ENCODE results near the gene IL17REL.

The IL17REL gene

GRCh38 chr22:50022171-50022819 lies 9.7 kb upstream of the IL17REL start:
- no peak for DNase-seq

- no peak for DNase-seq
These were observed 8.0 kb upstream of the IL17REL start for GRCh38 chr22:50020606-50021005.

GRCh38 chr22:50019316-50019715 lies 6.8 kb upstream of the IL17REL start:
- DNase-seq, result no peak

- DNase-seq, result no peak
These were observed 6.2 kb upstream of the IL17REL start for GRCh38 chr22:50018608-50019285.

GRCh38 chr22:50017701-50018224 lies 5.2 kb upstream of the IL17REL start:
- DNase-seq, result no peak

- DNase-seq, result no peak
These were observed 4.6 kb upstream of the IL17REL start for GRCh38 chr22:50016988-50017700.

- no peak for DNase-seq
These were observed 3.9 kb upstream of the IL17REL start for GRCh38 chr22:50016308-50016987.

- DNase-seq, result no peak
These were observed 3.1 kb upstream of the IL17REL start for GRCh38 chr22:50015451-50016307.

- DNase-seq, result no peak
These were observed 2.3 kb upstream of the IL17REL start for GRCh38 chr22:50014655-50015401.

- no peak for DNase-seq
These were observed 1.5 kb upstream of the IL17REL start for GRCh38 chr22:50014053-50014501.

- DNase-seq, result no peak
These were observed 936 bp downstream of the IL17REL start for GRCh38 chr22:50011447-50012210.

- no peak for DNase-seq
These were observed 1.7 kb downstream of the IL17REL start for GRCh38 chr22:50010676-50011446.

GRCh38 chr22:50009765-50010675 lies 2.5 kb downstream of the IL17REL start:
- no peak for DNase-seq

GRCh38 chr22:50009251-50009650 lies 3.3 kb downstream of the IL17REL start:
- DNase-seq, result no peak

- DNase-seq, result no peak
These were observed 4.2 kb downstream of the IL17REL start for GRCh38 chr22:50008151-50009040.

- DNase-seq, result no peak
These were observed 5.5 kb downstream of the IL17REL start for GRCh38 chr22:50007057-50007511.

GRCh38 chr22:50004918-50005317 lies 7.6 kb downstream of the IL17REL start:
- no peak for DNase-seq
